GM18499 (cell line): ENCODE measurements around the gene ORC5.

Experiments used
- ATAC-seq: cut with Tn5 transposase; IDR thresholded peaks from one replicate; pipeline ENCODE4 v1.9.1; 2021; ENCODE audit warnings: moderate number of reproducible peaks; ENCODE audit not compliant: insufficient read depth, unreplicated experiment

ORC5 gene

GRCh38 chr7:104133238-104133637, 74.6 kb downstream of the ORC5 start:
- no peak for ATAC-seq

- ATAC-seq: no peak
Measured at GRCh38 chr7:104130726-104131125, 77.1 kb downstream of the ORC5 start.

- ATAC-seq: no peak
Measured at GRCh38 chr7:104127204-104127603, 80.6 kb downstream of the ORC5 start.

GRCh38 chr7:104126411-104126841, 81.4 kb downstream of the ORC5 start:
- no peak for ATAC-seq

GRCh38 chr7:104124893-104125477, 82.8 kb downstream of the ORC5 start:
- no peak for ATAC-seq

- ATAC-seq: no peak
Measured at GRCh38 chr7:104124469-104124868, 83.3 kb downstream of the ORC5 start.

GRCh38 chr7:104123786-104124185, 84.0 kb downstream of the ORC5 start:
- no peak for ATAC-seq

GRCh38 chr7:104113788-104114187, 94.0 kb downstream of the ORC5 start:
- no peak for ATAC-seq

GRCh38 chr7:104112623-104113022, 95.2 kb downstream of the ORC5 start:
- no peak for ATAC-seq

GRCh38 chr7:104111271-104111670, 96.5 kb downstream of the ORC5 start:
- ATAC-seq: no peak

GRCh38 chr7:104106108-104106905, 101.5 kb downstream of the ORC5 start:
- no peak for ATAC-seq

GRCh38 chr7:104098890-104099289, 108.9 kb downstream of the ORC5 start:
- no peak for ATAC-seq

- no peak for ATAC-seq
Measured at GRCh38 chr7:104096683-104097082, 111.1 kb downstream of the ORC5 start.

- no peak for ATAC-seq
Measured at GRCh38 chr7:104093127-104093526, 114.7 kb downstream of the ORC5 start.

- no peak for ATAC-seq
Measured at GRCh38 chr7:104091242-104091641, 116.6 kb downstream of the ORC5 start.

- ATAC-seq: no peak
Measured at GRCh38 chr7:104089612-104090011, 118.2 kb downstream of the ORC5 start.

GRCh38 chr7:104089061-104089460, 118.8 kb downstream of the ORC5 start:
- no peak for ATAC-seq
